Adrenal gland (tissue), 5 donors: ENCODE results near the gene SLC9A3.

Experiments used
- CTCF ChIP-seq, 6 experiments: fragments of 450-650 bp in 4 of 6; fragments of 200-600 bp in 2 of 6; sonication (generic) in 1 of 6; IDR thresholded peaks; 1 replicate in 5 of 6; 2 replicates in 1 of 6; pipeline versions ENCODE4 v1.5.1 to v1.8.0; 2016 to 2021; ENCODE audit warnings: antibody characterized with exemption in 6 of 6, mild to moderate bottlenecking in 2 of 6, moderate library complexity in 1 of 6
- POLR2A ChIP-seq, 2 donors: fragments of 450-650 bp; IDR thresholded peaks; one replicate each; pipeline ENCODE4 v1.6.1; 2017; ENCODE audit warnings: antibody characterized with exemption in 2 of 2, mild to moderate bottlenecking in 2 of 2, moderate library complexity in 1 of 2
- donor health status: DM: no; HTN: no; CAD: no.

- TF ChIP-seq CTCF (IDR thresholded peaks at IDR 0.05) (no peak), POLR2A (IDR thresholded peaks at IDR 0.05) (no peak)
These were observed 45.2 kb upstream of the SLC9A3 start for GRCh38 chr5:569358-569867.
